ENCODE measurements around the gene L1CAM.

L1CAM gene

DNA sequence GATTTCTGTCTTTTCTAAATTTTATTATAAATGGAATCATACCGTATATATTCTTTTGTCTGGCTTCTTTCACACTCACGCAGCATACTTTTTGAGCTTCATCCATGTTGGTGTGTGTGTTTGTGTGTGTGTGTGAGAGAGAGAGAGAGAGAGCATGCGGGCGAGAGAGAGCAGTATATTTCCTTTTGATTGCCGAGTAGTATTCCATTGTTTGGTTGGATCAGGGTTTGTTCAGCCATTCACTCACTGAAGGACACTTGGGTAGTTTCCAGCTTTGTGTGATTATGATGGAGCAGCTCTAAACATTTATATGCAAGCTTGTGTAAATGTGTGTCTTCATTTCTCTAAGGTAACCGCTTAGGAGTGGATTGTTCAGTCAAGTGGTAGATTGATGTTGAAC lies 3.1 kb upstream of the L1CAM start:
- TF ChIP-seq, protein P1, sequence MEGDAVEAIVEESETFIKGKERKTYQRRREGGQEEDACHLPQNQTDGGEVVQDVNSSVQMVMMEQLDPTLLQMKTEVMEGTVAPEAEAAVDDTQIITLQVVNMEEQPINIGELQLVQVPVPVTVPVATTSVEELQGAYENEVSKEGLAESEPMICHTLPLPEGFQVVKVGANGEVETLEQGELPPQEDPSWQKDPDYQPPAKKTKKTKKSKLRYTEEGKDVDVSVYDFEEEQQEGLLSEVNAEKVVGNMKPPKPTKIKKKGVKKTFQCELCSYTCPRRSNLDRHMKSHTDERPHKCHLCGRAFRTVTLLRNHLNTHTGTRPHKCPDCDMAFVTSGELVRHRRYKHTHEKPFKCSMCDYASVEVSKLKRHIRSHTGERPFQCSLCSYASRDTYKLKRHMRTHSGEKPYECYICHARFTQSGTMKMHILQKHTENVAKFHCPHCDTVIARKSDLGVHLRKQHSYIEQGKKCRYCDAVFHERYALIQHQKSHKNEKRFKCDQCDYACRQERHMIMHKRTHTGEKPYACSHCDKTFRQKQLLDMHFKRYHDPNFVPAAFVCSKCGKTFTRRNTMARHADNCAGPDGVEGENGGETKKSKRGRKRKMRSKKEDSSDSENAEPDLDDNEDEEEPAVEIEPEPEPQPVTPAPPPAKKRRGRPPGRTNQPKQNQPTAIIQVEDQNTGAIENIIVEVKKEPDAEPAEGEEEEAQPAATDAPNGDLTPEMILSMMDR (IDR thresholded peaks at IDR 0.05; ENCODE audit: low read depth, low read length): no peak
- no peak for TF ChIP-seq EZH2phosphoT487 (IDR thresholded peaks at IDR 0.05; ENCODE audit: low read depth)
- H2AFZ ChIP-seq (ENCODE audit: low read depth, low read length): no peak overlapping the region
- H3K4me2 ChIP-seq (ENCODE audit: low read length): peak overlapping the region; percentile 81
- H3K9ac ChIP-seq (ENCODE audit: low read length): peak overlapping the region; percentile 25; the same call in 1 of the 2 replicates
- peaks cover 69% of the 10 kb centered on the region for H3K4me1 ChIP-seq (ENCODE audit: low read length)
- H3K4me3 ChIP-seq (ENCODE audit: low read length): no peak overlapping the region
- H3K27me3 ChIP-seq (ENCODE audit: low read depth, low read length): peaks cover 5% of the 10 kb centered on the region; the same call in 1 of the 2 replicates
- H3K27ac ChIP-seq (ENCODE audit: low read length): peak overlapping the region; percentile 86
- H3K9me3 ChIP-seq (ENCODE audit: insufficient read depth, low read length): no peaks in the 10 kb centered on the region
- no peaks in the 10 kb centered on the region for H3K79me2 ChIP-seq (ENCODE audit: low read length)
- no peaks in the 10 kb centered on the region; the same call in 1 of the 2 replicates for H4K20me1 ChIP-seq (ENCODE audit: insufficient read depth, low read length)
- H3K36me3 ChIP-seq (replicated peaks; ENCODE audit: low read depth, low read length): no peaks in the 10 kb centered on the region

DNA sequence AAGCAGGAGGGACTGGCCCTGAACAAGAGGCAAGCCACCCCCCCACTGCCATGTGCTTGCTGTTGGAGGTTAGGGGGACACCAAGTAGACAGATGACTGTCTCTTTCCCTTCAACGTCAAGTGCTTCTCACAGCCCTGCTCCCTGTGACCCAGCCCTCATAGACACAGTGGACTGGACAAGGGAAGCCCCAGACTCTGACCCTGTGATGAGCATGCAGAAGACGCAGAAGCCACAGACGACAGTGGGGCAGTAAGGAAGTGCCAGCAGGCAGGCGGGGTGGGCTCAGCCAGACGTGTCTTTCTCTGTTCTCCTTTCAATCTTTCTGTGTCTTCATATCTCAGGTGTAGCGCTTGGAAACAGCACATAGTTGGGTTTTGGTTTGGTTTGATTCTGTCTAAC lies 2.4 kb upstream of the L1CAM start:
- H3K36me3 ChIP-seq (replicated peaks; ENCODE audit: low read depth, low read length): no peaks in the 10 kb centered on the region
- H3K79me2 ChIP-seq (ENCODE audit: low read length): no peaks in the 10 kb centered on the region
- TF ChIP-seq, protein P1 (IDR thresholded peaks at IDR 0.05; ENCODE audit: low read depth, low read length): no peak
- no peak for TF ChIP-seq EZH2phosphoT487 (IDR thresholded peaks at IDR 0.05; ENCODE audit: low read depth)
- H3K4me1 ChIP-seq (ENCODE audit: low read length): peaks cover 69% of the 10 kb centered on the region
- H3K4me3 ChIP-seq (ENCODE audit: low read length): peak overlapping the region; percentile 50
- peak overlapping the region; percentile 81 for H3K4me2 ChIP-seq (ENCODE audit: low read length)
- H3K9ac ChIP-seq (ENCODE audit: low read length): peak overlapping the region; percentile 57; the same call in 1 of the 2 replicates
- peak overlapping the region; percentile 86 for H3K27ac ChIP-seq (ENCODE audit: low read length)
- no peak overlapping the region for H2AFZ ChIP-seq (ENCODE audit: low read depth, low read length)
- H4K20me1 ChIP-seq (ENCODE audit: insufficient read depth, low read length): no peaks in the 10 kb centered on the region; the same call in 1 of the 2 replicates
- no peaks in the 10 kb centered on the region for H3K9me3 ChIP-seq (ENCODE audit: insufficient read depth, low read length)
- peaks cover 5% of the 10 kb centered on the region; the same call in 1 of the 2 replicates for H3K27me3 ChIP-seq (ENCODE audit: low read depth, low read length)

- Histone ChIP-seq H3K9me3 (ENCODE audit: insufficient read depth, low read length) (no peaks in the 10 kb centered on the region), H3K4me2 (ENCODE audit: low read length) (peak overlapping the region; percentile 81), H4K20me1 (ENCODE audit: insufficient read depth, low read length) (peaks cover 2% of the 10 kb centered on the region; the same call in 1 of the 2 replicates), H3K27ac (ENCODE audit: low read length) (peak overlapping the region; percentile 86), H3K9ac (ENCODE audit: low read length) (0 out of 2 replicates have a peak overlapping the region, but pooled peaks have one; percentile 57), H3K27me3 (ENCODE audit: low read depth, low read length) (peaks cover 5% of the 10 kb centered on the region; the same call in 1 of the 2 replicates), H2AFZ (ENCODE audit: low read depth, low read length) (no peak overlapping the region), H3K4me3 (ENCODE audit: low read length) (peak overlapping the region; percentile 50; the same call in 1 of the 2 replicates), H3K36me3 (replicated peaks; ENCODE audit: low read depth, low read length) (no peaks in the 10 kb centered on the region), H3K79me2 (ENCODE audit: low read length) (no peaks in the 10 kb centered on the region), H3K4me1 (ENCODE audit: low read length) (peaks cover 70% of the 10 kb centered on the region)
- TF ChIP-seq, protein P1 (IDR thresholded peaks at IDR 0.05; ENCODE audit: low read depth, low read length): no peak
- no peak for TF ChIP-seq EZH2phosphoT487 (IDR thresholded peaks at IDR 0.05; ENCODE audit: low read depth)
These were observed 1.4 kb upstream of the L1CAM start for GRCh38 chrX:153887385-153887784.

GRCh38 chrX:153886915-153887314 lies 942 bp upstream of the L1CAM start:
- Histone ChIP-seq H3K4me3 (ENCODE audit: low read length) (no peak overlapping the region), H3K27ac (ENCODE audit: low read length) (no peak overlapping the region), H2AFZ (ENCODE audit: low read depth, low read length) (no peak overlapping the region), H3K36me3 (replicated peaks; ENCODE audit: low read depth, low read length) (no peaks in the 10 kb centered on the region), H3K4me2 (ENCODE audit: low read length) (peak overlapping the region; percentile 81), H3K27me3 (ENCODE audit: low read depth, low read length) (peaks cover 5% of the 10 kb centered on the region; the same call in 1 of the 2 replicates), H3K9ac (ENCODE audit: low read length) (no peak overlapping the region), H3K9me3 (ENCODE audit: insufficient read depth, low read length) (no peaks in the 10 kb centered on the region), H3K79me2 (ENCODE audit: low read length) (no peaks in the 10 kb centered on the region), H4K20me1 (ENCODE audit: insufficient read depth, low read length) (peaks cover 4% of the 10 kb centered on the region; the same call in 1 of the 2 replicates), H3K4me1 (ENCODE audit: low read length) (peaks cover 68% of the 10 kb centered on the region)
- TF ChIP-seq, protein P1 (IDR thresholded peaks at IDR 0.05; ENCODE audit: low read depth, low read length): no peak
- no peak for TF ChIP-seq EZH2phosphoT487 (IDR thresholded peaks at IDR 0.05; ENCODE audit: low read depth)
